Stimulated activated CD4-positive, alpha-beta T cell treated with anti-CD3 and anti-CD28 coated beads, Interleukin-2, amount 100 ng/mL, for 24 hours (primary cell): Measurements from ENCODE around the gene RHOJ.
"Not testable (repeated sequence)": the region's sequence is repeated elsewhere in the genome, so short reads cannot be mapped to it uniquely, and the experiment has no call there.

Source experiments
- DNase-seq, 2 donors: peaks; one replicate each; pipeline ENCODE4 v3.0.0-alpha.2; 2020

RHOJ gene

GRCh38 chr14:63269561-63270225 lies 65.5 kb downstream of the RHOJ start:
- no peak for DNase-seq

DNA sequence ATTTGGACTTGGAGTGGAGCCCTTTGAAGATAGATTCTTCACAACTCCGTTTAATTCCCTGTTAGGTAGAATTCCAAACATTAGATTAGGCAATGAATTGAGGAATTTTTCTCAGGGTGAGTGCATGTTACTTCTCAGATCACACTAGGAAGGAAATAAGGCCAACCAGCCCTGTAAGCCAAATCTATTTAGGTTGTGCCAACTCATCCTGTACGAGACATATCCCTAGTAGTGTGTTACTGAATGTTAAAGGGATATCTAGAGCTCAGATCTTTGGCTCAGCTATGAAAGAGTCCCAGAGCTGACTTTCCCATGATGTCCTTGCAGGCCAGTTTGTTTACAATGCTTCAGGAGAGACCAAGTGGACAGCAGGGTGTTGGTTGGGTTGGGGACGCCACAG lies 68.9 kb downstream of the RHOJ start:
- DNase-seq = no peak

DNA sequence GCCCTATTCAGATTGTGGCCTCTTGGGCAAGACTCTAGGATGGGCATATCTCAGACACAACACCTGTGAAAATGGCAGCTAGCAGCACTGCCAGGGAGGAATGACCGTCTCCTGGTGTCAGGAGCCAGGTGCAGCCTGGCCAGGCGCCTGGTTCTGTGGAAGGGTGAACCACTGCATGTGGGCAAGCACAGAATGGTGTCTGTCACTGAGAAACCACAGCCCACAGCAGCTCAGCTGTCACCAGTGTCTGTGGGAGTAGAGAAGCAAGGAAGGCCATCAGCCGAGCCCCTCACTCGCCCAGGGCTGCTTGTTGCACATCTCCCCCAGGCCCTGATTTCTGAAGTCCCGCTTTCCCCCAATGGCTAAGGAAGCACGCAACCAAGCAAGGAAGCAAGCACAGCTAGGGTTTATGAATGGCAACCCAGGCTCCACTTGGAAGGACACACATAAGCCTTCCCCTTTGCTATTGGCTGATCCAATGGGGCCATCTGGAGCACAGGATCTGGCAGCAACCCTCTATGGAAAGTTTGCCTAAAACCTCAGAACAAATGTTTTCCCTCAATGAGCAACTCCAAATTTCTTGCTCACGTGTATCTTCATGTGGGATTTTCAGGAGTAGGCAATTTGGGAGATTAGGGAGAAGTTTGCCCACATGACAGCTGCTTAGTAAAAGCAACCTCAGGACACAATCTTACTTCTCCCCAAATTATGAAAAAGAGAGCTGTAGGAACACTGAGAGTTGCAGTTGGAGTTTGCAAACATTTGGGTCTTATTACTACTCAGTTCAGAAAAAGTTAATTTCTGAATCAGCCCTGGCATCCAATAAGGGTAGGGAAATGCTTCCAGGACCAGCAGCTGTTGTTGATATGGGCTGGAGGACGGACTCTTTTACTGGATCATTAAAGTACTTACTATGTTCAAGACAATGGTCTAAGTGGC lies 69.7 kb downstream of the RHOJ start:
- DNase-seq = no peak

DNA sequence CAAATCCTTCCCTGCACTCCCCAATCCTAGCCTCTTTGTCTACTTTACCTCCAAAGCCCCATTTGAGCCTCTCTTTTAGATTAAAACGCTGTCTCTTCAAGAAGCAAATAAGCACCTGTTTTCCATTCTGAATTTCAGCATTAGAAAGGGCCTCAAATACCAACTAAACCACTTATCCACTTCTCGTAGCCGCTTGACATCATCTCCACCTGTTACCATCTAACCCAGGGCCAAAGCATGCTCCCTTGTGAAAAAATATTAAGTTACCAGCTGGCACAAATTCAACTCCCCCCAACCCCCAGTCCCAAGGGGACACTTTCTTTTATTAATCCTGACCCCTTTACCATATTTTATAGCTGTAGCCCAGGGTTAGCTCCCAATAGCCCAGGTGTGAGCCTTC lies 71.4 kb downstream of the RHOJ start:
- no peak for DNase-seq

DNA sequence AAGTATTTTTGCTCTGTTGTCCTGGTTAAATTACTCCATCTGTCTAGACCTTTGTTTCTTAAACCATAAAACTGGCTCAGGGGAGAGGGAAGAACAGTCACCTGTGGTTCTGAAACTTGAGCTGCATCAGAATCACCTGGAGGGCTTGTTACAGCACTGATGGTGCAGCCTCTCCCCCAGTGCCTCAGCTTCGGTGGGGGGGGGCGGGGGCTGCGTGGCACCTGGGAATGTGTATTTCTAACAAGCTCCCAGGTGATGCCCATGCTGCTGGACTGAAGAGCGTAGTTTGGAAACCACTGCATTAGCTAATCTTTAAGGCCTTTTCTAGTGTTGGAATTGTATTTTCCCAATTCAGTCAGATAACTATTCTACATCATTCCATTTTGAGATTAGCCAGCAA lies 71.8 kb downstream of the RHOJ start:
- DNase-seq = no peak

GRCh38 chr14:63276492-63277342 lies 72.5 kb downstream of the RHOJ start:
- no peak for DNase-seq

DNA sequence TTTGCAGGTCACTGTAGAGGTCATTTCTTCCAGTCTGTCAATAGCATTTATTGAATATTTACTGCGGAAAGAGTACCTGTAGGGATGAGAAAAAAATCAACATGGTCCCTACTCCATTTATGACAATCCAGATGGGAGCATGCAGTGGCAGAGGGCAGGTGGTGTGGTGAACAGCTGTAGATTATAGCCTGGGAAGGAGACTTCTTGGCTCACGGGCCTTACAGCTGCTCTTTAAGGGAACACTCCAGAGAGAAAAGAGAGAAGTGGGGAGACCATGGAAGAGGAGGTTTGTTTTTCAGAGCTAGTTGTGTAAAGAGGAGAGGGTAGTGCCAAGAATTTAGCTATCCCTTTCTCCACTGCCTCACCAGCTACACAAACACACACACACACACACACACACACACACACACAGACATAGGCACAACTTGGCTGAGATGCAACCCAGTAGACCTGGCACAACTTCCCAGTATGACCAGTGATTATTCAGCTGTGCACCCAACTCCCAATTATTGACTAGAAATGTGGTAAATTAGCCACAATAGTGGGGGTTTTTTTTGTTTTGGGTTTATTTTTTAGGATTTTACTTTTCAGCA lies 73.4 kb downstream of the RHOJ start:
- DNase-seq = no peak

GRCh38 chr14:63279933-63280332 lies 75.7 kb downstream of the RHOJ start:
- not testable (repeated sequence) for DNase-seq

DNA sequence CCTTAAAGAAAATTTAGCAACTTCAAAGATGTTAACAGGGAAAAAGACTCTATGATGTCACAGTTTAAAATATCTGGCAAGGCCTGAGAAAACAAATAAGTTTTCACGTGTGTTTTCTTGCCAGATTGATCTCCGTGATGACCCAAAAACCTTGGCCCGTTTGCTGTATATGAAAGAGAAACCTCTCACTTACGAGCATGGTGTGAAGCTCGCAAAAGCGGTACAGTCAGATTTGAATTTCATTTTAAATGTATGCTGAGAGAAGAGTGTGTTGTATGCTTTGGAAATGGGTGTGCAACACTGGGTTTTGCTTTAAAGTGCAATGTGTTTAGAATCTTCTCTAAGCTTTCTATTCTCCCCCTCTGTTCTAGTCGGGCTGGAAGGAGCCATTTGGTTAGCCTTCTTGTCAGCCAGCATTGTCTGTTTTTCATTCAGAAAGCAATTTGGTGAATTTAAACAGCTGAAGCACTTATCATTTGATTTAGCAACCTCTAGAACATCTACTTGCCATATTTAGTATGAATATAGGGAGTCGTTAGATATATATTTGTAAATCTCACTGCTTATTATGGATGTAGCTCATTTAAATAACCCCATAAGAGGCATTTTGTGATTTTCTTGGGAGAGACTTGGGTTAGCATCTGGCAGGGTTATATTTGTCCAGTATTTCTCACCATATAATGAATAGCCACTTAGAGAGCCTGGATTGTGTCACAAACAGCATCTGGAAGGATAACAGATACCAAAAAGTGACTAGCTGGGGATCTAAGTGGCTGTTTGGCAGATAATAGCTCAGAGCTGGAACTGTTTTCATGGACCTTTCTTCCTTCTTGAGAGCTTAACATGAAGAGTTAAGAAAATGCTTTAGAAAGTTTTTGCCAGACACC lies 79.0 kb downstream of the RHOJ start:
- DNase-seq = no peak

DNA sequence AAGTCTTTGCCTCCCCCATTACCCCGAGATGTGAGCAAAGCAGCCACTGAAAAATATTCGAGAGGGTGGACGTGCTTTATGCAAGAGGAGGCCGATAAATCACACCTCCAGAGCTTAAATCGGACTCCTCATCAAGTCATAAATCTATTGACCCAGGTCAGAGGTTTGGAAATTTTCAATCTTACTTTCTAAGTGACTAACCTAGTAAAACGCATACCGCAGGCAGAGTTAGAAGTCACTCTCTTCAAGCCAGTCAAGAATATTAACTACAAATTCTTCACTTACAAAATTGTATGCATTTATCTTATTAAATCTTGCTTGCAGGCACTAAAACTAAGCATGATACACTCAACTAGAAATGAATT lies 79.6 kb downstream of the RHOJ start:
- DNase-seq = no peak

- DNase-seq = no peak
These were observed 81.8 kb downstream of the RHOJ start for GRCh38 chr14:63286071-63286470.

DNA sequence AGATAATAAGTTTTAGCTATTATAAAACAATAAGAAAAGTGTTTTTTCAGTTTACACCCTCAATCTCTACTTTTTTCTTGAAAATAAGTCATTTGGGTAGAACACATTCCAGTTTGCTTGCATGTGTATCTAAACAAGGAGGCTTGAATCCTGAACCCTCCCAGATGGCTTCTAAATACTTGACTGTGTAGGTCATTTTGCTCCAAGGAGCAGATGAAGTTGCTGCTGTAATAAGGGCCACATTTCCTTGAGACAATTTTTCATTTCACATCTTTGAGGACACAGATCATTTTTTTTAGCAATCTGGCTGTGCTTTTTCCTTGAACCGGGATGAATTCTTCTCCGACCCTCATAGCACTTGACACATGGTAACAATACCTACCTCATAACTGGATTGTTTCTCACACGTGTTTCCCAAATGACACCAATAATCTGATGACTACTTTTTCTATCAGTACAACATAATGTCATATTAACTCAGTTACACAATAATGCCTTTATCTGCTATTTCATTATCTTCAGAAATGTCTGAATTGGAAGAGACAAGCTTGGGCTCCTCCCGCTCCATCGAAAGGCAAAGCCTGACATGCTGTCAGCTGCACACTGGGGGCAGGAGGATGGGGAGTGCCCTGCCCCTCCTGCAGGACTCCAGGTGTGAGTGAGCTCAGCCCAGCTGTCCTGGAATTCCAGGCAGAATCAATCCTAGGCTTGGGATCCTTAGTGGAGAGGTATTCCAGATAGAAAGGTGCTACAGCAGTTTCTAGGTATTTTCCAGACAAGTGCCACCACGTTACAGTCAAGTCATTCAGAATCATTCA lies 83.6 kb downstream of the RHOJ start:
- DNase-seq = no peak

DNA sequence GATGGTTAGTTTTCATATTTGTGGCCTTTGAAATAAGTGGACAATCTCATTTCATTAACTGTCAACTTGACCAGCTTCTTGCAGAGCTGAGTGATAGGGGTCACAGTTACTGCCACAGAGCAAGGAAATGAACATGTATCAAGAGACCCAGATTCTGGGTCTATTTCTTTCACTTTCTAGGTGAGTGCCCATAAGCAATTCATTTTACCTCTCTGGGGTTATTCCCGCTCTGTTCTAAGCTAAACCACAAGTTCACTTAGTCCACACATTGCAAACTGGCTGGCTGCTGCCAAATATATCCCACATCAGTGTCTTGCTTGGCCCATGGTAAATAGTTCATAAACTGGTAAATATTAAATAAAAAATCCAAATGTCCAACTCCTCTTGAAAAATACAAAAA lies 84.6 kb downstream of the RHOJ start:
- DNase-seq = no peak

DNA sequence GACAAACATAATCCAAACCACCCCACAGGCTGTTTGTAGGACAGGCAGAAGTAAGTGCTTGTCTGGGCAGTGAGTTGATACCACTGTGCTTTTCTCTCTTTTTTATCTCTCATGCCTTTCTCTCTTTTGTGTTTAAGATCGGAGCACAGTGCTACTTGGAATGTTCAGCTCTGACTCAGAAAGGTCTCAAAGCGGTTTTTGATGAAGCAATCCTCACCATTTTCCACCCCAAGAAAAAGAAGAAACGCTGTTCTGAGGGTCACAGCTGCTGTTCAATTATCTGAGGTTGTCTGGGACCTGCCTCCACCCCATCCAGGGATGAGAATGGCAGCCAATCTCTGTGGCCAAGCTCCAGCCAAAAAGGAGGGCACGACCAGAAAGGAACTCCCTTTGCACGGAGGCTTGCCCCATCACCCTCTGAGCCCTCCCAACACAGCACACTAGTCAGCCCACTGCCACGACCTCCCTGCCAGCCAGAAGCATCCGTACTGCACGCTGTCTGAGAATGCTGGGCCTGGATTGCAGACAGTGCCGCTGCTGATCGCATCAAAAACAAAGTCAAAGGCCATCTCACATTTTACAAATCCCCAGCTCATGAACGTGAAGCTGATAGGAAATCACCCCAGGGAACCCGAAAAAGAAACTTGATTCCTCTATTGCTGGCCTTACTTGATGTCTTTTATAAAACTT lies 86.6 kb downstream of the RHOJ start:
- DNase-seq = no peak

DNA sequence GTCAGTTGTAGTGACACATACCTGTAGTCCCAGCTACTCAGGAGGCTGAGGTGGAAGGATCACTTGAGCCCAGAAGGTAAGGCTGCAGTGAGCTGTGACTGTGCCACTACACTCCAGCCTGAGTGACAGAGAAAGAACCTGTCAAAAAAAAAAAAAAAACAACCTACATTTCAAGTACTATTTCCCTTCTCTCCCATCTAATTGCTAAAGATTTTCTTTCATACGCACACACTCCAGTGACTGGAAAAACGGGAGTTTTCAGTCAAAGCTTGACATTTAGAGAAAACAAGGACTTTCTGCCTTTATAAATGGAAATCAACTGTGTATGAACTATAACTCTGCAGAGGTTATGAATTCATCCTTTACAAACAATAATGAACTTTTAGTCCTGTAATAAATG lies 88.6 kb downstream of the RHOJ start:
- DNase-seq = no peak

GRCh38 chr14:63295231-63295685 lies 91.0 kb downstream of the RHOJ start:
- no peak for DNase-seq

- DNase-seq = no peak
These were observed 91.9 kb downstream of the RHOJ start for GRCh38 chr14:63296060-63296563.

GRCh38 chr14:63297372-63298063 lies 93.3 kb downstream of the RHOJ start:
- no peak for DNase-seq

DNA sequence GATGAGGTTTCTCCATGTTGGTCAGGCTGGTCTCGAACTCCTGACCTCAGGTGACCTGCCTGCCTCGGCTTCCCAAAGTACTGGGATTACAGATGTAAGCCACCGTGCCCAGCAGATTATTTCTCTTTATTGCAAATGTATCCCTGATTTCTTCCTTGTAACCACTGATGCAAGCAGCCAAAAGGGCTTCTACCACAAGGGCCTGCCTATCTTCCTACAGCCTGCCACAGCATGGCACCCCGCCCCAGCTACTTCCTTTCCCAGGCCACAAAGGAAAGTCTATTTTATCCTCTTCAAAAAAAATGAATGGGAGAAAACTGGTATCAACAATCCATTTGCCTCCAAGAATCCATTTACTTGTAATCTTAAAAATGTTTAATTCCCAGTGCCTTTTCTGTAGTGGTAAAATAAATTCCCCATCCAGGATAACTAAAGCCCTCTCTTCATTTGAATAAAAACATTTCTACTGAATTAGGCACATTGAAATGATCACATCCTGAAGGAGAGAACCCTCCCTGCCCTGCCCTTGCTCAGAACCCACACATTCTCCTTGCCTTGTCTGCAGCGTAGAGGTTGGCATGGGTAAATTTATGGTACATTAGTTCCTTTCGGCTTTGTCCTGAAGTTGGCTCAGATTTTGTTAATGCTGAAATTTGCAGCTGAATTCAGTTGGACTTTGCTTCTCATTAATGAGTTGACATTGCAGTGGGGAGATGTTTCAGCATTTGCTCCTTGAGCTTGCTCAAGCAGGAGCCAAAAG lies 95.3 kb downstream of the RHOJ start:
- no peak for DNase-seq
